ENCODE data around the gene YEATS4. TPM values are rescaled to one million over a fixed set of nuclear protein-coding genes. Genes with fewer than 3 reads are reported as not detected.

YEATS4 gene
- total RNA-seq, 1 experiment from 2014 or later = 42.6 TPM

DNA sequence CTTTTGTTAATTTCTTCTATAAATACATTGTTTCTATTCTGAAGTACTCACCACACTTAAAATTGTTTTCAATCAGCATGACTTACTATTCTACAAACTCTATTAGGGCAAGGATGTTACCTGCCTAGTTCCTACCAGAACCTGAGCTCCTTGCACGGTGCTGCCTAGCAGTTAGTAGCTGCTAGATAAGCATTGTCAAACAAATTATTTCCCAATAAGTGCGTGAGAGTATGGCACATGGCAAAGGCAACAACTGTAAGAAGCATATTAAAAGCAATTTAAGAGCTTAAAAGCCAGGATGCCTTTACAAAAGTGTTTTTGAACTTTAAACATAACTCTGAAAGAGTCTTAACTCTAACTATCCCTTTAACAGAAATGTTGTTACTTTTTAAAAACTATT, 19.5 kb upstream of the YEATS4 start:
- H3K4me3 ChIP-seq (ENCODE audit: low read depth, low read length) = no peak overlapping the region
- H3K4me1 Mint-ChIP-seq (ENCODE audit: low read depth, unreplicated experiment) = peaks cover 44% of the 10 kb centered on the region
- no peaks in the 10 kb centered on the region for H3K9me3 Mint-ChIP-seq (ENCODE audit: unreplicated experiment)
- no TSS peak for BruUV-seq (replicated peaks)
- peaks cover 66% of the 10 kb centered on the region for H3K4me1 ChIP-seq
- TF ChIP-seq, protein P1, sequence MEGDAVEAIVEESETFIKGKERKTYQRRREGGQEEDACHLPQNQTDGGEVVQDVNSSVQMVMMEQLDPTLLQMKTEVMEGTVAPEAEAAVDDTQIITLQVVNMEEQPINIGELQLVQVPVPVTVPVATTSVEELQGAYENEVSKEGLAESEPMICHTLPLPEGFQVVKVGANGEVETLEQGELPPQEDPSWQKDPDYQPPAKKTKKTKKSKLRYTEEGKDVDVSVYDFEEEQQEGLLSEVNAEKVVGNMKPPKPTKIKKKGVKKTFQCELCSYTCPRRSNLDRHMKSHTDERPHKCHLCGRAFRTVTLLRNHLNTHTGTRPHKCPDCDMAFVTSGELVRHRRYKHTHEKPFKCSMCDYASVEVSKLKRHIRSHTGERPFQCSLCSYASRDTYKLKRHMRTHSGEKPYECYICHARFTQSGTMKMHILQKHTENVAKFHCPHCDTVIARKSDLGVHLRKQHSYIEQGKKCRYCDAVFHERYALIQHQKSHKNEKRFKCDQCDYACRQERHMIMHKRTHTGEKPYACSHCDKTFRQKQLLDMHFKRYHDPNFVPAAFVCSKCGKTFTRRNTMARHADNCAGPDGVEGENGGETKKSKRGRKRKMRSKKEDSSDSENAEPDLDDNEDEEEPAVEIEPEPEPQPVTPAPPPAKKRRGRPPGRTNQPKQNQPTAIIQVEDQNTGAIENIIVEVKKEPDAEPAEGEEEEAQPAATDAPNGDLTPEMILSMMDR (IDR thresholded peaks at IDR 0.05; ENCODE audit: insufficient read depth in 1 of 2, low read depth in 1 of 2, low read length in 1 of 2, severe bottlenecking in 1 of 2, unreplicated experiment in 1 of 2) = no peak
- intact Hi-C loops (cut with micrococcal nuclease; ENCODE audit: unreplicated experiment) = loop anchor here (10.0 kb wide), 2 partner anchors 185 to 395 kb away; partner anchors contain the start of gene RAB3IP
- peaks cover 6% of the 10 kb centered on the region for H3K36me3 Mint-ChIP-seq (ENCODE audit: insufficient read depth, unreplicated experiment)
- H3K27me3 Mint-ChIP-seq (ENCODE audit: insufficient read depth, unreplicated experiment) = no peaks in the 10 kb centered on the region
- H3K36me3 ChIP-seq (ENCODE audit: control insufficient read depth, insufficient read depth, low read length) = no peaks in the 10 kb centered on the region
- no peak overlapping the region for H3K27ac Mint-ChIP-seq (ENCODE audit: unreplicated experiment)
- H3K4me3 Mint-ChIP-seq (ENCODE audit: unreplicated experiment) = no peak overlapping the region
- H3K9me3 ChIP-seq = no peaks in the 10 kb centered on the region
- no peak for DNase-seq
- no peaks in the 10 kb centered on the region for H3K27me3 ChIP-seq (replicated peaks; ENCODE audit: control insufficient read depth, insufficient read depth, low read length)
- CTCF ChIA-PET = interaction anchor here (0.6 kb wide), 1 partner anchor 22 kb away, joined by 4 read pairs; no protein-coding TSS in a partner anchor
- POLR2A ChIA-PET = no interaction called here

DNA sequence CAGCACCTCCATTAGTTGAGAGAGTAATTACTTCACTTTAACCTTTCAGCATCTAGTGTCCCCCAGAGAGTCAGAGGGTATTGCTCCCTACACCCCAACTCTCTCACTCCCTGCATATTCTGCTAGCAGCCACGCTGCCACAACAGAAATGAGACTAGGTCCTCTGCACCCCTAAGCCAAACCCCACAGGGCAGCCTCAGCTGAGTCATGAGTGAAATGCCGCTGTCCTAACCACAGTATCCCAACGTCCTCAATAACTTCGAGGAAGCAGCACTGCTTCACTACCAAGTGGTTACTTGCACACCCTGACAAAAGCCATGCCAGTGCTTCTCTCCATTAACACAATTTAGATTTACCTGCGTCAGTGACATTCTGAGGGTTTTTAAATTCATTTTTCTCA, 18.2 kb upstream of the YEATS4 start:
- TF ChIP-seq, protein P1 (IDR thresholded peaks at IDR 0.05; ENCODE audit: insufficient read depth in 1 of 2, low read depth in 1 of 2, low read length in 1 of 2, severe bottlenecking in 1 of 2, unreplicated experiment in 1 of 2) = no peak
- Mint-ChIP-seq H3K27me3 (ENCODE audit: insufficient read depth, unreplicated experiment) (no peaks in the 10 kb centered on the region), H3K36me3 (ENCODE audit: insufficient read depth, unreplicated experiment) (peaks cover 6% of the 10 kb centered on the region), H3K27ac (ENCODE audit: unreplicated experiment) (no peak overlapping the region), H3K4me1 (ENCODE audit: low read depth, unreplicated experiment) (peaks cover 41% of the 10 kb centered on the region), H3K4me3 (ENCODE audit: unreplicated experiment) (no peak overlapping the region), H3K9me3 (ENCODE audit: unreplicated experiment) (no peaks in the 10 kb centered on the region)
- H3K4me1 ChIP-seq = peaks cover 73% of the 10 kb centered on the region
- intact Hi-C loops (cut with micrococcal nuclease; ENCODE audit: unreplicated experiment) = no loop called here
- H3K36me3 ChIP-seq (ENCODE audit: control insufficient read depth, insufficient read depth, low read length) = no peaks in the 10 kb centered on the region
- H3K4me3 ChIP-seq (ENCODE audit: low read depth, low read length) = no peak overlapping the region
- DNase-seq = no peak
- no peaks in the 10 kb centered on the region for H3K27me3 ChIP-seq (replicated peaks; ENCODE audit: control insufficient read depth, insufficient read depth, low read length)
- H3K9me3 ChIP-seq = no peaks in the 10 kb centered on the region
- ChIA-PET CTCF (no interaction called here), POLR2A (no interaction called here)
- BruUV-seq (replicated peaks) = no TSS peak

DNA sequence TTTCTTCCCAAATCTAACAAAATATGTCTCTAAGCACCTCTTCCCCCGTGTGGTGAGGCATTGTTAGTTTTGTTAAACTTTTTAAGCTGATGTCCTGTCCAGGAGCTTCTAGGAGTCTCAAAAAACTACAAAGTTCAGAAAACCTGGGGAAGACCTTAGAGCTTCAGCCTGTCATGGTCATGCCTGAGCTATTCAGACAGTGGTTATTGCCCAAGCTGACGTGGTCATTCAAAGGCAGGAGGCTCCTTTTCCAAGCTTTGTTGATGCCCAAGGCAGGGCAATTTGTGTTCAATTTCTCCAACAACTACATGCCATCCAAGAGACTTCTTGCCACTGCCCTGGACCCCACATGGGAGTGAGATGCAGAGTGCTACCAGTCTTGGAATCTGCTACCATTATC, 17.1 kb upstream of the YEATS4 start:
- no peaks in the 10 kb centered on the region for H3K27me3 ChIP-seq (replicated peaks; ENCODE audit: control insufficient read depth, insufficient read depth, low read length)
- TF ChIP-seq, protein P1 (IDR thresholded peaks at IDR 0.05; ENCODE audit: insufficient read depth in 1 of 2, low read depth in 1 of 2, low read length in 1 of 2, severe bottlenecking in 1 of 2, unreplicated experiment in 1 of 2) = no peak
- no peak overlapping the region for H3K4me3 ChIP-seq (ENCODE audit: low read depth, low read length)
- DNase-seq = no peak
- H3K27ac Mint-ChIP-seq (ENCODE audit: unreplicated experiment) = no peak overlapping the region
- H3K4me1 ChIP-seq = peaks cover 68% of the 10 kb centered on the region
- H3K4me1 Mint-ChIP-seq (ENCODE audit: low read depth, unreplicated experiment) = peaks cover 32% of the 10 kb centered on the region
- POLR2A ChIA-PET = interaction anchor here (0.7 kb wide), 1 partner anchor 10 kb away, joined by 3 read pairs; no protein-coding TSS in a partner anchor
- no peaks in the 10 kb centered on the region for H3K36me3 ChIP-seq (ENCODE audit: control insufficient read depth, insufficient read depth, low read length)
- H3K9me3 Mint-ChIP-seq (ENCODE audit: unreplicated experiment) = no peaks in the 10 kb centered on the region
- intact Hi-C loops (cut with micrococcal nuclease; ENCODE audit: unreplicated experiment) = no loop called here
- CTCF ChIA-PET = no interaction called here
- no peaks in the 10 kb centered on the region for H3K27me3 Mint-ChIP-seq (ENCODE audit: insufficient read depth, unreplicated experiment)
- H3K4me3 Mint-ChIP-seq (ENCODE audit: unreplicated experiment) = no peak overlapping the region
- no TSS peak for BruUV-seq (replicated peaks)
- H3K36me3 Mint-ChIP-seq (ENCODE audit: insufficient read depth, unreplicated experiment) = peaks cover 6% of the 10 kb centered on the region
- H3K9me3 ChIP-seq = no peaks in the 10 kb centered on the region

Data from Caco-2 (cell line).